ENCODE data around the gene TCTN1.
A peak's percentile ranks its signal among the peaks of the same experiment; 100 is the strongest.
"Not testable (repeated sequence)": the region's sequence is repeated elsewhere in the genome, so short reads cannot be mapped to it uniquely, and the experiment has no call there.

Gene TCTN1

GRCh38 chr12:110602085-110602814 lies 11.7 kb upstream of the TCTN1 start:
- not testable (repeated sequence) for H3K36me3 ChIP-seq; H3K9me3 ChIP-seq; H3K4me3 ChIP-seq (ENCODE audit: low read depth in 1 of 2, low read length in 1 of 2); H3K27me3 ChIP-seq
- TF ChIP-seq CTCF (IDR thresholded peaks at IDR 0.05): peak; percentile 83
- peaks cover 48 to 53% of the 10 kb centered on the region in 2 experiments for H3K4me1 ChIP-seq (ENCODE audit: control insufficient read depth in 1 of 2, insufficient read depth in 1 of 2, low read depth in 1 of 2, low read length in 1 of 2)
- H3K27ac ChIP-seq: peak overlapping the region; percentile 77

- H3K4me1 ChIP-seq (ENCODE audit: control insufficient read depth in 1 of 2, insufficient read depth in 1 of 2, low read depth in 1 of 2, low read length in 1 of 2): peaks cover 29 to 35% of the 10 kb centered on the region in 2 experiments
- H3K9me3 ChIP-seq: no peaks in the 10 kb centered on the region
- H3K36me3 ChIP-seq: no peaks in the 10 kb centered on the region
- H3K27ac ChIP-seq: peak overlapping the region; percentile 99
- TF ChIP-seq CTCF (IDR thresholded peaks at IDR 0.05): no peak
- H3K27me3 ChIP-seq: no peaks in the 10 kb centered on the region
- H3K4me3 ChIP-seq (ENCODE audit: low read depth in 1 of 2, low read length in 1 of 2): peak overlapping the region; percentile 62 to 74
Observed at GRCh38 chr12:110606253-110606611, 7.7 kb upstream of the TCTN1 start.

GRCh38 chr12:110613071-110613770 lies 708 bp upstream of the TCTN1 start:
- Histone ChIP-seq H3K4me3 (ENCODE audit: low read depth in 1 of 2, low read length in 1 of 2) (peak overlapping the region; percentile 70 to 81), H3K36me3 (no peaks in the 10 kb centered on the region), H3K27me3 (no peaks in the 10 kb centered on the region), H3K27ac (peak overlapping the region; percentile 82), H3K4me1 (ENCODE audit: control insufficient read depth in 1 of 2, insufficient read depth in 1 of 2, low read depth in 1 of 2, low read length in 1 of 2) (peaks cover 10 to 13% of the 10 kb centered on the region in 2 experiments), H3K9me3 (no peaks in the 10 kb centered on the region)
- TF ChIP-seq CTCF (IDR thresholded peaks at IDR 0.05): no peak

GRCh38 chr12:110615171-110615570 lies 1.2 kb downstream of the TCTN1 start:
- H3K9me3 ChIP-seq: no peaks in the 10 kb centered on the region
- peaks cover 10 to 13% of the 10 kb centered on the region in 2 experiments for H3K4me1 ChIP-seq (ENCODE audit: control insufficient read depth in 1 of 2, insufficient read depth in 1 of 2, low read depth in 1 of 2, low read length in 1 of 2)
- no peak overlapping the region for H3K27ac ChIP-seq
- no peak overlapping the region for H3K4me3 ChIP-seq (ENCODE audit: low read depth in 1 of 2, low read length in 1 of 2)
- no peaks in the 10 kb centered on the region for H3K27me3 ChIP-seq
- TF ChIP-seq CTCF (IDR thresholded peaks at IDR 0.05): no peak
- H3K36me3 ChIP-seq: no peaks in the 10 kb centered on the region

- Histone ChIP-seq H3K27me3 (no peaks in the 10 kb centered on the region), H3K4me3 (ENCODE audit: low read depth in 1 of 2, low read length in 1 of 2) (no peak overlapping the region), H3K27ac (no peak overlapping the region), H3K9me3 (no peaks in the 10 kb centered on the region), H3K36me3 (no peaks in the 10 kb centered on the region), H3K4me1 (ENCODE audit: control insufficient read depth in 1 of 2, insufficient read depth in 1 of 2, low read depth in 1 of 2, low read length in 1 of 2) (peaks cover 10 to 13% of the 10 kb centered on the region in 2 experiments)
- TF ChIP-seq CTCF (IDR thresholded peaks at IDR 0.05): no peak
Observed at GRCh38 chr12:110616471-110617115, 2.7 kb downstream of the TCTN1 start.
